Colonic mucosa (tissue), 4 donors: ENCODE results near the gene LPCAT3. TPM values are rescaled to one million over a fixed set of nuclear protein-coding genes. Genes with fewer than 3 reads are reported as not detected.
A peak's percentile ranks its signal among the peaks of the same experiment; 100 is the strongest.

Experiments
- DNase-seq: peaks from one replicate; pipeline ENCODE4 v3.0.0-alpha.2; 2020
- H3K27ac ChIP-seq: fragments of 200-600 bp; one replicate; pipeline ENCODE4 v1.8.0; 2021
- H3K27me3 ChIP-seq: fragments of 200-600 bp; one replicate; pipeline ENCODE4 v1.8.0; 2021
- H3K36me3 ChIP-seq: fragments of 200-600 bp; one replicate; pipeline ENCODE4 v1.8.0; 2021
- H3K4me1 ChIP-seq: fragments of 200-600 bp; one replicate; pipeline ENCODE4 v1.8.0; 2021; ENCODE audit warnings: mild to moderate bottlenecking
- H3K4me3 ChIP-seq: fragments of 200-600 bp; one replicate; pipeline ENCODE4 v1.8.0; 2021
- H3K9ac ChIP-seq, 2 donors: one replicate each; pipeline ENCODE4 v1.7.0; 2013; ENCODE audit warnings: control low read depth in 2 of 2, low read depth in 2 of 2, low read length in 2 of 2
- H3K9me3 ChIP-seq: fragments of 200-600 bp; one replicate; pipeline ENCODE4 v1.8.0; 2021
- CTCF ChIP-seq: fragments of 200-600 bp; IDR thresholded peaks from one replicate; pipeline ENCODE4 v1.8.0; 2022; ENCODE audit warnings: antibody characterized with exemption, mild to moderate bottlenecking
- intact Hi-C: fragments of 100-400 bp; cut with DNase I; formaldehyde crosslinking; loops from one replicate; pipeline ENCODE4 v1.14.1; 2022
- total RNA-seq, 2 donors: library from RNA; stranded (reverse); fragmentation: NEBNext Ultra II Directional in 1 of 2; extraction: Animal tissue kit (Norgen Biotek cat#: 25700) in 1 of 2; gene quantifications; one replicate each; pipeline ENCODE4 v1.2.1, GENCODE V29; 2021
- donor health status: healthy.
- donor health status: DM: no; HTN: no; CAD: no.
- donor health status: DM: no; HTN: no; CAD: no.

The LPCAT3 gene
- total RNA-seq, 2 donors from 2014 or later: 71.8 to 77.9 TPM

GRCh38 chr12:7061596-7061995 lies 43.3 kb upstream of the LPCAT3 start:
- Histone ChIP-seq H3K4me1 (no peaks in the 10 kb centered on the region), H3K4me3 (peak overlapping the region; percentile 16), H3K27ac (peak overlapping the region; percentile 38), H3K9ac (peak overlapping the region in 1 of 2 donors; percentile 20), H3K27me3 (no peaks in the 10 kb centered on the region), H3K36me3 (no peaks in the 10 kb centered on the region), H3K9me3 (no peaks in the 10 kb centered on the region)
- no peak for DNase-seq
- intact Hi-C loops: no loop called here
- no peak for TF ChIP-seq CTCF

- no peaks in the 10 kb centered on the region for H3K36me3 ChIP-seq
Measured at GRCh38 chr12:7061138-7061537, 42.9 kb upstream of the LPCAT3 start.

GRCh38 chr12:7060353-7060954 lies 42.2 kb upstream of the LPCAT3 start, which contains the start of gene C1S:
TSS of gene C1S (plus strand) at chr12:7060718. CDS start at chr12:7061913, 1,195 bp downstream.
- peak; percentile 37 for TF ChIP-seq CTCF
- DNase-seq: peak; percentile 51
- H3K36me3 ChIP-seq: no peaks in the 10 kb centered on the region
- H3K27ac ChIP-seq: peak within 1 kb of the TSS; percentile 38
- intact Hi-C loops: no loop called here
- no peaks in the 10 kb centered on the region for H3K4me1 ChIP-seq
- H3K27me3 ChIP-seq: no peaks in the 10 kb centered on the region
- peak within 1 kb of the TSS; percentile 49 to 64 for H3K9ac ChIP-seq
- peak within 1 kb of the TSS; percentile 16 for H3K4me3 ChIP-seq
- no peaks in the 10 kb centered on the region for H3K9me3 ChIP-seq

More at GRCh38 chr12:7061138-7061537, 42.9 kb upstream of the LPCAT3 start:
- Histone ChIP-seq H3K4me3 (peak overlapping the region; percentile 16), H3K9ac (peak overlapping the region; percentile 49 to 64), H3K27me3 (no peaks in the 10 kb centered on the region), H3K27ac (peak overlapping the region; percentile 38), H3K4me1 (no peaks in the 10 kb centered on the region), H3K9me3 (no peaks in the 10 kb centered on the region)
- TF ChIP-seq CTCF: no peak
- DNase-seq: no peak
- intact Hi-C loops: no loop called here

- Histone ChIP-seq H3K9me3 (no peaks in the 10 kb centered on the region), H3K4me3 (no peak overlapping the region), H3K4me1 (no peaks in the 10 kb centered on the region), H3K9ac (no peak overlapping the region), H3K27me3 (no peaks in the 10 kb centered on the region), H3K27ac (peak overlapping the region; percentile 9), H3K36me3 (no peaks in the 10 kb centered on the region)
- intact Hi-C loops: no loop called here
- no peak for TF ChIP-seq CTCF
- no peak for DNase-seq
Measured at GRCh38 chr12:7059780-7060179, 41.5 kb upstream of the LPCAT3 start.

GRCh38 chr12:7058850-7059395 lies 40.6 kb upstream of the LPCAT3 start:
- no peak for TF ChIP-seq CTCF
- Histone ChIP-seq H3K27me3 (no peaks in the 10 kb centered on the region), H3K9ac (no peak overlapping the region), H3K27ac (no peak overlapping the region), H3K4me3 (no peak overlapping the region), H3K9me3 (no peaks in the 10 kb centered on the region), H3K4me1 (no peaks in the 10 kb centered on the region), H3K36me3 (no peaks in the 10 kb centered on the region)
- DNase-seq: no peak
- intact Hi-C loops: no loop called here
